A549 (cell line): ENCODE data around the gene CAMK4.

ENCODE experiments used
- CTCF ChIP-seq: fragments of >200 bp; sonication (Bioruptor Twin); formaldehyde crosslinking; IDR thresholded peaks from 3 replicates; pipeline ENCODE4 v1.5.1; 2016
- JUNB ChIP-seq: fragments of >200 bp; sonication (Bioruptor Twin); formaldehyde crosslinking; IDR thresholded peaks from 2 replicates; pipeline ENCODE4 v1.6.1; 2016
- MYC ChIP-seq: IDR thresholded peaks from 2 replicates; pipeline ENCODE4 v1.6.1; 2012; ENCODE audit warnings: mild to moderate bottlenecking, inconsistent platforms, low read length, improper control_type of control experiment, borderline replicate concordance
- POLR2A ChIP-seq: IDR thresholded peaks from 2 replicates; pipeline ENCODE4 v1.6.1; 2012; ENCODE audit warnings: mild to moderate bottlenecking, low read length
- TF ChIP-seq, protein P1 (sequence below): fragments of 450-650 bp; IDR thresholded peaks from 2 replicates; pipeline ENCODE4 v1.6.1; 2014; ENCODE audit warnings: antibody characterized with exemption
- TF ChIP-seq, protein P2 (sequence below): IDR thresholded peaks from 2 replicates; pipeline ENCODE4 v1.6.1; 2012

GRCh38 chr5:111478898-111479297, 254.7 kb downstream of the CAMK4 start:
- TF ChIP-seq POLR2A, result no peak
- no peak for TF ChIP-seq CTCF
- TF ChIP-seq, protein P1, sequence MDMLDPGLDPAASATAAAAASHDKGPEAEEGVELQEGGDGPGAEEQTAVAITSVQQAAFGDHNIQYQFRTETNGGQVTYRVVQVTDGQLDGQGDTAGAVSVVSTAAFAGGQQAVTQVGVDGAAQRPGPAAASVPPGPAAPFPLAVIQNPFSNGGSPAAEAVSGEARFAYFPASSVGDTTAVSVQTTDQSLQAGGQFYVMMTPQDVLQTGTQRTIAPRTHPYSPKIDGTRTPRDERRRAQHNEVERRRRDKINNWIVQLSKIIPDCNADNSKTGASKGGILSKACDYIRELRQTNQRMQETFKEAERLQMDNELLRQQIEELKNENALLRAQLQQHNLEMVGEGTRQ, result no peak
- TF ChIP-seq, protein P2, sequence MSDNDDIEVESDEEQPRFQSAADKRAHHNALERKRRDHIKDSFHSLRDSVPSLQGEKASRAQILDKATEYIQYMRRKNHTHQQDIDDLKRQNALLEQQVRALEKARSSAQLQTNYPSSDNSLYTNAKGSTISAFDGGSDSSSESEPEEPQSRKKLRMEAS, result no peak
- no peak for TF ChIP-seq JUNB
- TF ChIP-seq MYC, result no peak
